HG02763 (cell line): ENCODE measurements around the gene EXOC4.
"Not testable (repeated sequence)": the region's sequence is repeated elsewhere in the genome, so short reads cannot be mapped to it uniquely, and the experiment has no call there.

Source experiments
- ATAC-seq: cut with Tn5 transposase; IDR thresholded peaks from one replicate; pipeline ENCODE4 v1.9.1; 2021; ENCODE audit warnings: mild to moderate bottlenecking, moderate library complexity; ENCODE audit not compliant: unreplicated experiment

The EXOC4 gene

DNA sequence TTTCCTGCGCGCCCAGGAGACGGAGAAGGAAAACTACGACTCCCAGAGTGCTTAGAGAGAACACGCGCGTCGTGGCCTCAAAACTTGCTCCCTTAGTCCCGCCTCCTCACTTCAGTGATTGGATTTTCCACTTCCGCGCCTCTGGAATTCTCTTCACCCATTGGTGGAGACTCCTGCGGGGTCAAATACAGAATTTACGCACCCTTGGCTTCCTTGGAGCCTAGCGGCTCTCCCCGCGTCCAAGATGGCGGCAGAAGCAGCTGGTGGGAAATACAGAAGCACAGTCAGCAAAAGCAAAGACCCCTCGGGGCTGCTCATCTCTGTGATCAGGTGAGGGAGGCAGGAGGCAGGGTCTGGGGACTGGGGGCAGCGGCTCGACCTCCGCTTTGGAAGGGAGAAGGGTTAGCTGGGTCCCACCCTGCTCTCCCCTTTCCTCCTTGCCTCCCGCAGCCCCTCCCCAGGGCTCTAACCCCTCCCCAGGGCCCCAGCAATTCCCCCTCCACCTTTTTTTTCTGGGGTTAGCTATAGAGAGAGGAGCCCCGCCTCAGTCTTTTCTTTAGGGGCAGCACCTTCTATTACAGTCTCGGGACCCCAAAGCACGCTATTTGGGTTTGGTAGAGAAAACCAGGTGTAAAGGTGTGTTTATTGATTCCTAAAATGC lies at the start of gene EXOC4:
EXOC4 (plus strand) TSS at position 221 of the 661 bp plus-strand sequence.
- peak; percentile 99 for ATAC-seq

DNA sequence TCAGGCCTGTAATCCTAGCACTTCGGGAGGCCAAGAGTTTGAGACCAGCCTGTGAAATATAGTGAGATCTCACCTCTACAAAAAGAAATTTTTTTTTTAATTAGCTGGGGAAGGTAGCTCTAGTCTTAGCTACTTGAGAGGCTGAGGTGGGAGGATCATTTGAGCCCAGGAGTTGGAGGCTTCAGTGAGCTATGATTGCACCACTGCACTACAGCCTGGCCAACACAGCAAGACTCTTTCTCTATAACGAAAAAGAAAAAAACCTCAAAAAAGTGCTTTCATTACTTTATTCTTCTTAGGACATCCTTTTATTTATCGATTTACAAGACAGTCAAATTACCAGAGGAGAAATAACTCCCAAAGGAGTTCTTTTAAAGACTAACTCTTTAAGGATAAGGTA lies 49.4 kb upstream of the EXOC4 start:
- no peak for ATAC-seq

DNA sequence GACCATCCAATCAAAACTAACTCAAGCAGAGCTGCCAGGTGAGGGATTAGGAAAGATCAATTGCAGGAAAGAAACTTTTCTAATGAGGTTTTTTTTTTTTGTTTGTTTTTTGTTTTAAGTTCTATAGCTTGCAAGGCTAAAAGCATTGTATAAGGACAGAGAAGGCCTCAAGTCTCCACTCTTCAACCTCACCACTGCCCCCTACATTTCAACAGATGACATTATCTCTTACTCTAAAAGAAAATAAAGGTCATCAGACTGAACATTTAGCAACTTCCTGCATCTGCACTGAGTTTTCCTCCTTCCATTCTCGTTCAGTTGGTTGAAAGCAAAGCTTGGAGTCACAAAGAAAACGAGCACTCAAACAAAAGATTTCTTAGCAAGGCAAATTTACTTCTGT lies 45.2 kb upstream of the EXOC4 start:
- ATAC-seq: no peak

DNA sequence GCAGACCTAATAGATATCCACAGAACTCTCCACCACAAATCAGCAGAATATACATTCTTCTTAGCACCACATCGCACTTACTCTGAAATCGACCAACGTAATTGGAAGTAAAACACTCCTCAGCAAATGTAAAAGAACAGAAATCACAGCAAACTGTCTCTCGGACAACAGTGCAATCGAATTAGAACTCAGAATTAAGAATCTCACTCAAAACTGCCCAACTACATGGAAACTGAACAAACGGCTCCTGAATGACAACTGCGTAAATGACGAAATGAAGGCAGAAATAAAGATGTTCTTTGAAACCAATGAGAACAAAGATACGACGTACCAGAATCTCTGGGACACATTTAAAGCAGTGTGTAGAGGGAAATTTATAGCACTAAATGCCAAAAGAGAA lies 42.1 kb upstream of the EXOC4 start:
- not testable (repeated sequence) for ATAC-seq

DNA sequence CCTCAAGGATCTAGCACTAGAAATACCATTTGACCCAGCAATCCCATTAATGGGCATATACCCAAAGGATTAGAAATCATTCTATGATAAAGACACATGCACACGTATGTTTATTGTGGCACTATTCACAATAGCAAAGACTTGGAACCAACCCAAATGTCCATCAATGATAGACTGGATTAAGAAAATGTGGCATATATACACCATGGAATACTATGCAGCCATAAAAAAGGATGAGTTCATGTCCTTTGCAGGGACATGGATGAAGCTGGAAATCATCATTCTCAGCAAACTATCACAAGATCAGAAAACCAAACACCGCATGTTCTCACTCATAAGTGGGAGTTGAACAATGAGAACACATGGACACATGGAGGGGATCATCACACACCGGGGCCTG lies 39.1 kb upstream of the EXOC4 start:
- ATAC-seq: not testable (repeated sequence)

DNA sequence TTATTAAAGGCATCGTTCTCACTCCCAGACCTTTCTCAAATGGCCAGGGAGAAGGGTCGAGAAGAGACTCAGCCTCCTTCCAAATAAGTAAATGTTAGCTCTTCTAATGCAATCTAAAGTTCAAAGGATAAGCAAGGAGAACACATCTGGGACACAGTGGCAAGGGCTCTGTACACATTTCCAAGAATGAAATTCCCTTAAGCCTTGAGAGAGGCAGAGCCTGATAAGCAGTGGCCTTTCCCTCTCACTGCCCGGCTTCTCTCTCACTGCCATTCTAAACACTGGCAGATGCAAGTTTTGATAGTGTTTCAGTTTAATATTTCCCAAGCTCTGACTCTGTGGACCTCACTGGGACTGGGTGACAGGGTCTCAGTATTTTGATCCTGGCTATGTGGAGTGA lies 35.1 kb upstream of the EXOC4 start:
- no peak for ATAC-seq

DNA sequence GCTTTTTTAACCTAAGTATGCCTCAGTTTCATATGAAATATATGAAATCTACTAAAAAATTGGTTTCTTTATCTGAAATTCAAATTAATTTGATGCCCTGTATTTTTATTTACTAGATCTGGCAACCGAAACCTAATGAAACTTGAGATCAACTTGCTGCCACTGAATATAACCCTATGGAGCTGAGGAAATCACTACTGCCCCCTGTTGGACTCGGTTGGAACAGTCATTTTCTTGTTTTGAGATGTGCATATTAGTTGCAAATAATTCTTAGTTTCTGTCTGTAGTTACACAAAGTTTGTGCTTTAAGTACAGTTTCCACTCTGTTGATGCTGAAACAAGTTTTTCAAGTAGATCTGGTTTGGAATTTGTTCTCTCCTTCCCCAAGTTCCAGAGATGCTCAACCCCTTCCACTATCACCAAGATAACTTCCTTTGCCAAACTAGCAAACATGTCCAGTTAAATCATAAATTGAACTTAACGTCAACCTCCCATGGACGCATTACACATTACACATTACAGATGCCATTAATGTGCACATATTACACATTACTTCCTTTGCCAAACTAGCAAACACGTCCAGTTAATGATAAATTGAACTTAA lies 22.2 kb upstream of the EXOC4 start:
- no peak for ATAC-seq

DNA sequence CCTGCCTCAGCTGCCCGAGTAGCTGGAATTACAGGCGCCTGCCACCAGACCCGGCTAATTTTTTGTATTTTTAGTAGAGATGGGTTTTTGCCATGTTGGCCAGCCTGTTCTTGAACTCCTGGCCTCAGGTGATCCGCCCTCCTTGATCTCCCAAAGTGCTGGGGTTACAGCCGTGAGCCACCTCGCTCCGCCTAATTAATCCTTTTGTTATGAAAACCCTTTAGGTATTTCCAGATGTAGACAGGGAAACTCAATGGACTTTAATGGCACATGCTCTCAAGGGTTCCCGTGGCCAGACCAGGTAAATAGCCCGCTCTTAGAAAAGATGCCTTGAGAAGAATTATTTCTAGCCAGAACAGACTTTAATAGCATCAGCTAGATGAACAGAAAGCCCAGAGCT lies 19.7 kb upstream of the EXOC4 start:
- ATAC-seq: no peak

DNA sequence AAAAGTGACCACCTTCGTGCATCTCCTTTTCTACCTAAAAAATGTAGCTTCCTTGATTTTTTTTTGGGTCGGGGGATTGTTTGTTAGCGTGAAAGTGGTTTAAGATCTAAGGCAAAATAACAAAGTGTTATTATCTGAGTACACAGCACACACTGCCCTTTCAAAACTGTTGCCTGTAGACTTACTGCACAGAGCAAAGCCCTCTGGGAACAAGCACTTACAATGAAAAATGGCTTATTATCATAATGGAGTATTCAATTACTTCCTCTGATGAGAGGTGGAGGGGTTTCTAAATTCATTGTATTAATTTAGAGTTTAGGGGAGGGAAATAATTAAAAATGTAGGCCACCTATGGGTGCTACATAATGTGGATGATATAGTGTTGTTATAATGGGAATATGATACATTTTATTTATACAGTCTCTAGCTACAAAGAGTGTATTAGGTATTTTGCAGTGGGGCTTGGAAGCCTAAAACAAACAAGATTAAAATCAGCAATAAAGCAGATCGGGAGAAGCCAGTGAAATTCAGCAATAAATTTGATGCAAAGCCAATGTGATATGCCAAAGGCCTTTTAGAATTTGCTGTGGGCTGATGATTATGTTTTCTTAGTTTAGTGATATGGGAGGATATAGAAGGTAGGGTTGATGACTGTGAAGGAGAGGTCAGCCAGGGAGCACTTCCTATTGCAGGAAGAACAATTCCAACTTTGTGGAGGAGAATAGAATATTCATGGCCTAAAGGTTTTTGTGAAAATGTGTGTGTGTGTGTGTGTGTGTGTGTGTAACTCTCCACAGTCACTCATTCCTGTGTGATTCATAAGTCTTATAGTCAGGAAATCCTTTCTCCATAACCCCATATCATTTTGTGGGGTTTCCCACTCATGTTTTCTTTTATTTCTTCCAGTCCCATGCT lies 17.7 kb upstream of the EXOC4 start:
- no peak for ATAC-seq

DNA sequence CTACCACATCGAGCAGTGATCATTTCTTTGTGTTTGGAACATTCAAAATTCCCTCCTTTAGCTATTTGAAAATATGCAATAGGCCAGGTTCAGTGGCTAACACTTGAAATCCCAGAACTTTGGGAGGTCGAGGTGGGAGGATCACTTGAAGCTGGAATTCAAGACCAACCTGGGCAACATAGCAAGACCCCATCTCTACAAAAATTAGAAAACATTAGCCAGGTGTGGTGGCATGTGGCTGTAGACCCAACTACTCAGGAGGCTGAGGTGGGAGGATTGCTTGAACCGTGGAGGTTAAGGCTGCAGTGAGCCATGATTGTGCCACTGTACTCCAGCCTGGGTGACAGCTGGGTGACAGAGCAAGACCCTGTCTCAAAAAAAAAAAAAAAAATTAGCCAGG lies 15.3 kb upstream of the EXOC4 start:
- ATAC-seq: no peak

DNA sequence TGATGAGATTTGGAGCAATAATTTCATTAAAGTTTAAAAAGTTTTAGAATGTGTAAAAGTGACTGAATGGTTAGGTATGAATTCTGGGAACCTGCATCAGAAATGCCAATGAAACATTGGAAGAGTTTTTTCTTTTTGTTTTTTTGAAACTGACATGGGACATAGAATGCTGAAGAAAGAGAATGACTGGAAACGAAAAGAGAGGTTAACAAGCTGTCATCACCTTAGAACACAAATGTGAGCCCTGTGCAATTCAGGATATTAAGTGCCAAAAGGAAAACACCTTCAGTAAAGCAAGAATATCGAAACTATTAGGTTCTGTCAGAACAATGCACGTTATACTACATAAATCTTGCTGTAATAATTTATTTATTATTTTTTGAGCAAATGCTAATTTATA lies 12.6 kb upstream of the EXOC4 start:
- no peak for ATAC-seq

DNA sequence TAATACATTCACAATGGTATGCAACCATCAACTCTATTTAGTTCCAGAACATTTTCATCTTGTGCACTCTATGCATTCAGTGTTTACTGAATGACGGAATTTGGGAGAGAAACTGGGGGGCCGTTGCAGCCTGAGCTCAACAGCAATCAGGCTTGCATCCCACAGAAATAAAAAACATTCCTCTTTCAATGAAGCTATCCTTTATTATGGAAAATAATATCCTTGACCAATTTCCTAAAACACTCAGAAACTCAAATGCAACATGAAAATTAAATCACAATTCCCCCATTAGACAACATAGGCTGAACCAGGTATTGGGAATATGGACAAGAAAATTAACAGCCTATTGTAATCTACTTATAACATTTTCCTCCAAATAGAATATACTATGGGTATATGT lies 6.3 kb upstream of the EXOC4 start:
- no peak for ATAC-seq

DNA sequence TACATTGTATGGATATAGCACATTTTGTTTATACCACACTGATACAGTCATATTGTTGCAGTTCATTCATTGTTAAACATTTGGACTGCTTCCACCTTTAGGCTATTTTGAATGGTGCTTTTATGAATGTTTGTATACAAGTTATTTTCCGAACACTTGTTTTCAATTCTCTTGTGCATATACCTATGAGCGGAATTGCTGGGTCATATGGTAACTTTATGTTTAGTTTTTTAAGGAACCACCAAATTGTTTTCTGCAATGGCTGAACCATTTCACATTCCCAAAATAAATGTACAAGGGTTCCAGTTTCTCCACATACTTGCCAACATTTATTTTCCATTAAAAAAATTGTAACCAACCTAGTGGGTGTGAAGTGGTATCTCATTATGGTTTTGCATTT lies 4.0 kb upstream of the EXOC4 start:
- ATAC-seq: no peak

DNA sequence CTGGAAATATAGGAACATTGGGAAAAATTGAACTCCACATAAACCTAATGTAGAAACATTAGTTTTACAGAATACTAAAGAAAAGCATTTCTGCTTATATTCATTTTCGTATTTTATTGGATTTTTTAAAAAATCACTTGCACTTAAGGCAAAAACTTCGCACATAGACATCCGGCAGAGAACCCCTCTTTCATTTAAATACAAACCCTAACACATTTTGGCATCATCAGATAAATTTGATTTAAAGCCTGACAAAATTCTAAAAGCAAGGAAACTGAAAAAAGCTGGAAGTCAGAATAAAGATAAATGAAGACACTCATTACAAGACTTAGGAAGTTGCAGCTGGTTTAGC lies 396 bp upstream of the EXOC4 start:
- no peak for ATAC-seq

DNA sequence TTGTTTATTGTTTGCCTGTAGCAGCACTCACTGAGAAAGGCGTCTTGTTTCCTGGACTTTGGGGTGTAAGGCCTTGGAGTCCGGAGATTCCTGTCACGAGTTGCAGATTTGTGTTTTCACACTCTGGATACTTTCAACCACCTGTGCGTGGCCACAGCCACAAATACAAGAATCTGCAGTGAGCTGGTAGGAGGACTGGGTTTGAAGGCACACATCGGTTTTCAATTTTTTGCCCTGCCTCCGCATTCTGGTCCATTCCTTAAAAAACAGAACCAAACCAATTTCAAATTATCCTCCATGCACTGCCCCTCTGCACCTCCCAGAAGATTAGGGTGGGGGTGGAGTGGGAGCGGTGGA lies 619 bp downstream of the EXOC4 start:
- no peak for ATAC-seq

DNA sequence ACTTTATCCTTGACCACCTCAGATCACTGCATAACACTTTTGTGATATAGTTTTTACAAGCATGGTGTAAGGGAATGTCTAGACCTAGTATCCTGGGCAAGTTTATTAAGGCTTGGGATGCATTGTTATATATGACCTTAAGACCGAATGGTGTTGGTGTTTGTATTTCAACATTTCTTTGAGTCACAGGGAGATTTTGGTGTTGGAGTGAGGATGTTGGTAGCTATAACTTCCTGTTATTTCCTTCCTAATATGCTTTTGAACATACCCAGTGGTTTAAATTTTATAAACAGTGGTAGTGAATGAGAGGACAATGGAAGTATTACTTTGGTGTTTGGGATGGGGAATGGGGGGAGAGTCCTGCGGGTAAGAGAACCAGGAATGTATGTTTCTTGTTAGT lies 2.6 kb downstream of the EXOC4 start:
- no peak for ATAC-seq

DNA sequence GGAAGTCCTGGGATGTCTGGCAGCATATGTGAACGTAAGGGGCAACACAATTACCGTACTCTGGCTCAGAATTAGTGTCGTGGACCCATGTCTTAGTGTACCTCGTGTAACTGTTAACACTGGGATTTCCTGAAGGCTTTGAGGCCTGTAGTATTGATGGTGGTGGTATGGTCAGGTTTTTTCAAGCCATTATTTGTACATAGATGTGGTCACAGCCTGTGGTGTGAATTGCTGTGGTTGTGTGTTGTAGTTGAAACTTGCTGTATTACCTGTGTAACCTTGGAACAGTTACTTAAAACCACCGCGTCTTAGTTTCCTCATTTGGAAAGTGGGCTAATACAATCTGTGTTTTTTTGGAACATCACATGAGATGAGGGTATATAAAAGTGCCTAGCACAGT lies 5.3 kb downstream of the EXOC4 start:
- no peak for ATAC-seq

DNA sequence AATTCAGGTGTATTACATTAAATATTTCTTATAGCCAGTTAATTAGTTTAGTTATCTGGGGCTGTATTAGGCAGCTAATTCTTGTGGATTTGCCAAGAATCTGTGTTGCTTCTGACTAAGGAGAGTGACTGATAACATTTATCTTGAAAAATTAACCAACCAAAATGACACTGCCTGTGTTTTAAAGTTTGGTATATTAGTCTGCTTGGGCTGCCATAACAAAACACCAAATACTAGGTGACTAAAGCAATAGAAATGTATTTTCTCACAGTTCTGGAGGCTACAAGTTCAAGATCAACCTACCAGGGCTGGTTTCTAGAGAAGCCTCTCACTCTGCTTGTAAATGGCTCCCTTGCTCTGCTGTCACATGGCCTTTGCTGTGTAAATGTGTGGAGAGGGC lies 12.9 kb downstream of the EXOC4 start:
- no peak for ATAC-seq

DNA sequence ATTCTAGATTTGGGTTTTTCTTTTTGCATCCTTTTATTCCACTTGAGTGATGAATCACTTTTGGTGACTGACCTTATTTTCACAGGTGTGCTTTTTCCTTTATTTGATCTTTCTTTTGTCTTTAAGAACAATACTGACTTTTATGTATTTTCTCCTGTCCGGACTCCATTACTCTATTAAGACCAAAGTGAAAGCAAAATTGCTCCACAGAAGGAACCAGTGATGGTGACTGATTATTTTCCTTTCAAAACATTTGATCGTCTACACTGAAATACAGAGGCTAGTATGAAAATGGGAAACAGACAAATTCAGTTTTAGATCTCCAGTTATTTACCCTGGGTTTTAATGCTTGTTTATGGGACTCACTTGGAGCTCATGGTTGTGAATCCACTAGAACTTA lies 15.5 kb downstream of the EXOC4 start:
- no peak for ATAC-seq

DNA sequence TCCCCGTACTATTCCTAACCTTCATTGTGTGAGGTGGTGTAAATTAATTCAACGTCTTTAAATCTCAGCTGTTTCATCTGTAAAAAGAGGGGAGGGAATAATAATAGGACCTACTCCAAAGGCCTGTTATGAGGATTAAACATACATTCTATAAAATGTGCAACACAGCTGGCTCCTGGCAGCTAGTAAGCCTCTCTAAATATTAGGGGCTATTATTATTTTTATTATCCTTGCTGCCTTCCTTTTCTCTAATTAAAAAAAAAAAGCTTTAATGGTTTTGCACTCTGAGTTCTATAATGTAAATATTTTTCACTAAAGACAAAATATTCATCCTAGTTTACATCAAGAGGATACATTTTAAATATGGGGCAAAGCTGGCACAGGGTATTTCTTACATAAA lies 19.5 kb downstream of the EXOC4 start:
- no peak for ATAC-seq

DNA sequence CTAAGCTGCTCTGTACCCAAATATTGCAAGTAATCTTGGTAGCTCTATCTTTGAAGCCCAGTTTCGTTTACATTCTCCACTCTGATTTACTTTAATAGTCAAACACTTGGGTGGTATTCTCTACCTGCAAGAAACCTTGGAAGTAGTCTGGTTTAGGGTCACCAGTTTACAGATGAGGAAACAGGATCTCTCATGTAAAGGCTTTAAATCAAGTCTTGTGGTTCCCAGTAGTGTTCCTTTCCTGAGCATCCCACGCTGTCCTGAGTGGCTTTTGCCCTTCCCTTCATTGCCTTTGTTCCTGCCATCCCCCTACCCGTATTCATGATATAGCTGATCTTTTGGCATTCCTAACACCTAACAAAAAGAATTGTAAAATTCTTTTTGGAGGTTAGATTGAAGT lies 20.3 kb downstream of the EXOC4 start:
- ATAC-seq: no peak

DNA sequence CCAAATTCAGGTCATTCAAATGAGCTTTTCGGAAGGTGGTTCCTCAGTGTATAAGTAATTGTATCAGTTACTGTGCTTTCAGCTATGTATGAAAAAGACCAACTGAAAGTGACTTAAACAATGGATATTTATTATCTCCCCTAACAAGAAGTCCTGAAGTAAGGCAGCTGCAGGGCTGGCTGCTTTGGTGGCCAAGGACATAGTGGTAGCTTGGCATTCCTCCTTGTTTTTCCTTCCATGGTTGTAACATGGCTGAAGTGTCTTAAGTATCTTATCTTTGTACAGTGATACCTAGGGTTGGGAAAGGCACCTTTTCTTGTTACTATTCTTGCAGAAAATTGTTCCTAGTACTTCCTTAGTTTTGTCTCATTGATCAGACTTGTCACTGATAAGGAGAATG lies 21.4 kb downstream of the EXOC4 start:
- no peak for ATAC-seq
